ENCODE measurements around the gene CACNB1. TPM values are rescaled to one million over a fixed set of nuclear protein-coding genes. Genes with fewer than 3 reads are reported as not detected.

Gene CACNB1
- total and polyA plus RNA-seq, 2 of the 13 experiments (the other 11 are each of a cell fraction or from before 2014, with no cell fraction given), result 0.75 to 1.5 TPM

DNA sequence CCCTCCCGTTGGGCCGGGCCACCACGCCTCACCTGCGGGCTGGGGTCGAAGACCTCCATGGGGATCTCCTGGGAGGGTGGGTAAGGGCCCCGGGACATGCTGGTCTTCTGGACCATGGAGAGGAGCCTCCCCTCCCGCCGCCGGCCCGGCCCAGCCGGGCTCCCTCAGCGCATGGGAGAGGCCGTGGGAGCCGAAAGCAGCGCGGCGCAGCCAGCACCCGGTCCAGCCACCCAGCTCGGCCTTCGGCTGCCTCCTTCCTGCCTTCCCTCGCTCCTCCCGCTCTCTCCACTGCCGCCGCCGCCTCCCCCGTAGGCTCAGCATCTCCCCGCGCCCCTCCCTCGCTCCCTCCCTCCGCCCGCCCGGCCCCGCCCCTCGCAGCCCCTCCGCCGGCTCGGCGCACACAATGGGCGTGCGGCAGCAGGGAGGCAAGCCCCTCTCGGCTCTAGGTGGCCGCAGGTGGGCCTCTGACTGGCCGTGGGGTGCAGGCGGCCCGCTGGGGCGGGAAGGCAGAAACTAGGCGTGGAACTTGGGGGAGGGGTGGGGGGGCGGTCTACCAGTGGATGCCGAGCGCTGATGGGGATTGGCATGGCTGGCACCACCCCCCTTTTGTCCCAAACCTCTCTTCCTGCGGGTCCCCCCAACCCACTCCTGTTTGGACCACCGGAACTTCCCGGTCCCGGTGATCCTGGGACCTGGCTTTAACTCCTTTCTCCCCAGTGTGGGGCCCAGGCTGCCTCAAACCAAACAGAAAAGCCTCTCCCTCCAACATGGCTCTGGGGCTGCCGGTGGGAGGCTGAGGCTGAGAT, at the start of gene CACNB1 (continued):
- TF ChIP-seq FOXK1 (CRISPR knock-in tag; IDR thresholded peaks at IDR 0.05; ENCODE audit: borderline replicate concordance, low read depth) (no peak), NR0B2 (CRISPR knock-in tag; IDR thresholded peaks at IDR 0.05) (no peak), ZNF350 (CRISPR knock-in tag; IDR thresholded peaks at IDR 0.05; ENCODE audit: borderline replicate concordance, low read depth) (no peak), ZBTB7A (CRISPR knock-in tag; IDR thresholded peaks at IDR 0.05) (no peak), MATR3 (CRISPR knock-in tag; IDR thresholded peaks at IDR 0.05) (no peak), HNRNPH1 (optimal IDR thresholded peaks at IDR 0.05; ENCODE audit: low read depth, low read length) (no peak), ZNF749 (CRISPR knock-in tag; IDR thresholded peaks at IDR 0.05; ENCODE audit: borderline replicate concordance) (peak; percentile 52; the same call in 1 of the 2 replicates), BHLHE40 (IDR thresholded peaks at IDR 0.05; ENCODE audit: low read length) (no peak), GABPB1 (CRISPR knock-in tag; IDR thresholded peaks at IDR 0.05) (peak; percentile 71; the same call in 1 of the 2 replicates), ZNF224 (CRISPR knock-in tag; IDR thresholded peaks at IDR 0.05) (no peak), FOXM1 (CRISPR knock-in tag; IDR thresholded peaks at IDR 0.05) (no peak), ZNF766 (CRISPR knock-in tag; IDR thresholded peaks at IDR 0.05; ENCODE audit: borderline replicate concordance) (no peak), ZNF792 (CRISPR knock-in tag; IDR thresholded peaks at IDR 0.05) (no peak), HNRNPL (IDR thresholded peaks at IDR 0.05; ENCODE audit: low read depth, low read length) (0 out of 2 replicates have a peak, but pooled peaks have one; percentile 19), PCBP2 (optimal IDR thresholded peaks at IDR 0.05; ENCODE audit: low read depth, low read length, poor library complexity, severe bottlenecking) (no peak), CEBPZ (IDR thresholded peaks at IDR 0.05; ENCODE audit: low read length) (no peak), YEATS4 (CRISPR knock-in tag; IDR thresholded peaks at IDR 0.05; ENCODE audit: borderline replicate concordance) (no peak), ZNF589 (CRISPR knock-in tag; conservative IDR thresholded peaks at IDR 0.05) (peak; percentile 57; the same call in 1 of the 2 replicates), FOXP1 (IDR thresholded peaks at IDR 0.05) (no peak), FOXP1 (CRISPR knock-in tag; IDR thresholded peaks at IDR 0.05) (no peak), ZNF709 (CRISPR knock-in tag; IDR thresholded peaks at IDR 0.05) (0 out of 2 replicates have a peak, but pooled peaks have one; percentile 11), HMGA1 (CRISPR knock-in tag; conservative IDR thresholded peaks at IDR 0.05) (no peak), MAFF (IDR thresholded peaks at IDR 0.05; ENCODE audit: low read depth, low read length) (no peak), BRD4 (CRISPR knock-in tag; IDR thresholded peaks at IDR 0.05) (no peak)
- TF ChIP-seq, protein P1, sequence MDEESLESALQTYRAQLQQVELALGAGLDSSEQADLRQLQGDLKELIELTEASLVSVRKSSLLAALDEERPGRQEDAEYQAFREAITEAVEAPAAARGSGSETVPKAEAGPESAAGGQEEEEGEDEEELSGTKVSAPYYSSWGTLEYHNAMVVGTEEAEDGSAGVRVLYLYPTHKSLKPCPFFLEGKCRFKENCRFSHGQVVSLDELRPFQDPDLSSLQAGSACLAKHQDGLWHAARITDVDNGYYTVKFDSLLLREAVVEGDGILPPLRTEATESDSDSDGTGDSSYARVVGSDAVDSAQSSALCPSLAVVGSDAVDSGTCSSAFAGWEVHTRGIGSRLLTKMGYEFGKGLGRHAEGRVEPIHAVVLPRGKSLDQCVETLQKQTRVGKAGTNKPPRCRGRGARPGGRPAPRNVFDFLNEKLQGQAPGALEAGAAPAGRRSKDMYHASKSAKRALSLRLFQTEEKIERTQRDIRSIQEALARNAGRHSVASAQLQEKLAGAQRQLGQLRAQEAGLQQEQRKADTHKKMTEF (CRISPR knock-in tag; IDR thresholded peaks at IDR 0.05), result peak; percentile 57; the same call in 1 of the 2 replicates
- TF ChIP-seq, protein P2, sequence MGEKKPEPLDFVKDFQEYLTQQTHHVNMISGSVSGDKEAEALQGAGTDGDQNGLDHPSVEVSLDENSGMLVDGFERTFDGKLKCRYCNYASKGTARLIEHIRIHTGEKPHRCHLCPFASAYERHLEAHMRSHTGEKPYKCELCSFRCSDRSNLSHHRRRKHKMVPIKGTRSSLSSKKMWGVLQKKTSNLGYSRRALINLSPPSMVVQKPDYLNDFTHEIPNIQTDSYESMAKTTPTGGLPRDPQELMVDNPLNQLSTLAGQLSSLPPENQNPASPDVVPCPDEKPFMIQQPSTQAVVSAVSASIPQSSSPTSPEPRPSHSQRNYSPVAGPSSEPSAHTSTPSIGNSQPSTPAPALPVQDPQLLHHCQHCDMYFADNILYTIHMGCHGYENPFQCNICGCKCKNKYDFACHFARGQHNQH (CRISPR knock-in tag; IDR thresholded peaks at IDR 0.05), result 0 out of 2 replicates have a peak, but pooled peaks have one; percentile 16
